Lower lobe of right lung (tissue), 2 donors: ENCODE measurements around the gene CRIP3. TPM values are rescaled to one million over a fixed set of nuclear protein-coding genes. Genes with fewer than 3 reads are reported as not detected.

ENCODE experiments used
- ATAC-seq, 2 donors: fragments of 200-7000 bp; cut with Tn5 transposase; one replicate each; pipeline ENCODE4 v1.9.1; 2020 to 2022; ENCODE audit warnings: mild to moderate bottlenecking in 2 of 2, moderate library complexity in 2 of 2
- DNase-seq: peaks from one replicate; pipeline ENCODE4 v3.0.0-alpha.2; 2020
- H3K27ac ChIP-seq: fragments of 200-600 bp; one replicate; pipeline ENCODE4 v1.8.0; 2022
- H3K27me3 ChIP-seq: fragments of 200-600 bp; one replicate; pipeline ENCODE4 v1.8.0; 2022; ENCODE audit warnings: low read depth
- H3K36me3 ChIP-seq: fragments of 200-600 bp; one replicate; pipeline ENCODE4 v1.8.0; 2022; ENCODE audit warnings: mild to moderate bottlenecking
- H3K4me1 ChIP-seq: fragments of 200-600 bp; one replicate; pipeline ENCODE4 v1.8.0; 2022
- H3K4me3 ChIP-seq: fragments of 200-600 bp; one replicate; pipeline ENCODE4 v1.8.0; 2022; ENCODE audit warnings: mild to moderate bottlenecking
- H3K9me3 ChIP-seq: fragments of 200-600 bp; one replicate; pipeline ENCODE4 v1.8.0; 2022
- intact Hi-C: fragments of 100-400 bp; cut with DNase I; formaldehyde crosslinking; loops from one replicate; pipeline ENCODE4 v1.11.0; 2022
- total RNA-seq: library from RNA; stranded (reverse); fragmentation: NEBNext Ultra II Directional; extraction: Animal tissue kit (Norgen Biotek cat#: 25700); gene quantifications from one replicate; pipeline ENCODE4 v1.2.1, GENCODE V29; 2021
- TF ChIP-seq, protein P1 (sequence below): fragments of 200-600 bp; IDR thresholded peaks from one replicate; pipeline ENCODE4 v1.8.0; 2022; ENCODE audit warnings: antibody characterized with exemption, mild to moderate bottlenecking
- donor health status: DM: no; HTN: yes; CAD: no; lungs with severe emphysema.

Gene CRIP3
- total RNA-seq, 1 donor from 2014 or later, result 0.95 TPM

DNA sequence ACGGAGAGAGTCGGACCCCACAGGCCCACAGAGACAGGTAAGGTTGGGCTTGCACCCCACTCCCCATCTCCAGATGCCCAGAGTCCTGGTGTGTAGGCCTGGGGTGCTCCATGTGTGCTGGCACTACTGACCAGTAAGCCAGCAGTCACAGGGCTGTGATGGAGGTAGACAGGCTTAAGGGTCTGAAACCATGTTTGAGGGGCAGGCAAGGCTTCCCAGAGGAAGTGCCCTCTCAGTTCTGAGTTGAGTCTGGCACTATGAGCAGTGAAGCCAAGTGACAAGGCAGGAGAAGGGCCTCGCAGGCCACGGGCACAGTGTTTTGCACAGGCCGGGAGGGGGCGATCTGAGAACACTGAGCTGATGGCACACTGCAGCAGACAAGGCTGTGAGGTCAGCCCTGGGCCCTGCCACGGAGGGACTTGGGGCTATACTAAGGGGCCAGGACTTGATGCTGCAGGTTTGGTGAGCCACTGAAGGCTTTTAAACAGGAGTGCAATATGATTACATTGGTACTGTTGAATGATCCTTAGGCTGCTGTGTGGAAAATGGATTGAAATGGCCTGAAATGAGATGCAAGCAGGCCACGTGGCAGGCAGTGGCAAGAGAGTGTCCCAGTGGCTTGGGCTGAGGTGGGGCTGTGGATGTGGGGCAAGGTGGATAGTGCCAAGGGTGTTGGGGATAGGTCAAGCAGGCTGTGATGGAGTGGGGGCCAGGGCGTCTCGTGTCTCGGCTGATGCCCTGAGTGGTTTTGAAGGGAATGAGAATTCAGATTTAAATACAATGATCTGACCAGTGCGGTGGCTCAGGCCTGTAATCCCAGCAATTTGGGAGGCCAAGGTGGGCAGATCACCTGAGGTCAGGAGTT is 45.1 kb downstream of the CRIP3 start:
- peak; percentile 82 for DNase-seq
- no peak overlapping the region for H3K27ac ChIP-seq
- H3K9me3 ChIP-seq, result no peaks in the 10 kb centered on the region
- H3K27me3 ChIP-seq, result peaks cover 4% of the 10 kb centered on the region
- no peaks in the 10 kb centered on the region for H3K36me3 ChIP-seq
- intact Hi-C loops, result no loop called here
- H3K4me1 ChIP-seq, result no peaks in the 10 kb centered on the region
- TF ChIP-seq, protein P1, sequence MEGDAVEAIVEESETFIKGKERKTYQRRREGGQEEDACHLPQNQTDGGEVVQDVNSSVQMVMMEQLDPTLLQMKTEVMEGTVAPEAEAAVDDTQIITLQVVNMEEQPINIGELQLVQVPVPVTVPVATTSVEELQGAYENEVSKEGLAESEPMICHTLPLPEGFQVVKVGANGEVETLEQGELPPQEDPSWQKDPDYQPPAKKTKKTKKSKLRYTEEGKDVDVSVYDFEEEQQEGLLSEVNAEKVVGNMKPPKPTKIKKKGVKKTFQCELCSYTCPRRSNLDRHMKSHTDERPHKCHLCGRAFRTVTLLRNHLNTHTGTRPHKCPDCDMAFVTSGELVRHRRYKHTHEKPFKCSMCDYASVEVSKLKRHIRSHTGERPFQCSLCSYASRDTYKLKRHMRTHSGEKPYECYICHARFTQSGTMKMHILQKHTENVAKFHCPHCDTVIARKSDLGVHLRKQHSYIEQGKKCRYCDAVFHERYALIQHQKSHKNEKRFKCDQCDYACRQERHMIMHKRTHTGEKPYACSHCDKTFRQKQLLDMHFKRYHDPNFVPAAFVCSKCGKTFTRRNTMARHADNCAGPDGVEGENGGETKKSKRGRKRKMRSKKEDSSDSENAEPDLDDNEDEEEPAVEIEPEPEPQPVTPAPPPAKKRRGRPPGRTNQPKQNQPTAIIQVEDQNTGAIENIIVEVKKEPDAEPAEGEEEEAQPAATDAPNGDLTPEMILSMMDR, result peak; percentile 76
- ATAC-seq, result peak; percentile 84 to 91
- no peak overlapping the region for H3K4me3 ChIP-seq

DNA sequence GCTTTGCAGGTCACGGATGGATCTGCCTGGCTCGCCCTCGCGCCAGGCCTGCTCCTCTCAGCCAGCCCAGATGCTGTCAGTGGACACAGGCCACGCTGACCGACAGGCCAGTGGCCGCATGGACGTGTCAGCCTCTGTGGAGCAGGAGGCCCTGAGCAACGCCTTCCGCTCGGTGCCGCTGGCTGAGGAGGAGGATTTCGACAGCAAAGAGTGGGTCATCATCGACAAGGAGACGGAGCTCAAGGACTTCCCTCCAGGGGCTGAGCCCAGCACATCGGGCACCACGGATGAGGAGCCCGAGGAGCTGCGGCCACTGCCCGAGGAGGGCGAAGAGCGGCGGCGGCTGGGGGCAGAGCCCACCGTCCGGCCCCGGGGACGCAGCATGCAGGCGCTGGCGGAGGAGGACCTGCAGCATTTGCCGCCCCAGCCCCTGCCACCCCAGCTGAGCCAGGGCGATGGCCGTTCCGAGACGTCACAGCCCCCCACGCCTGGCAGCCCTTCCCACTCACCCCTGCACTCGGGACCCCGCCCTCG is 45.8 kb downstream of the CRIP3 start:
- Histone ChIP-seq H3K27ac (no peak overlapping the region), H3K4me1 (no peaks in the 10 kb centered on the region), H3K9me3 (no peaks in the 10 kb centered on the region), H3K27me3 (no peaks in the 10 kb centered on the region), H3K36me3 (no peaks in the 10 kb centered on the region), H3K4me3 (no peak overlapping the region)
- intact Hi-C loops, result no loop called here
- ATAC-seq (no peak), DNase-seq (no peak)
- TF ChIP-seq, protein P1, result no peak

DNA sequence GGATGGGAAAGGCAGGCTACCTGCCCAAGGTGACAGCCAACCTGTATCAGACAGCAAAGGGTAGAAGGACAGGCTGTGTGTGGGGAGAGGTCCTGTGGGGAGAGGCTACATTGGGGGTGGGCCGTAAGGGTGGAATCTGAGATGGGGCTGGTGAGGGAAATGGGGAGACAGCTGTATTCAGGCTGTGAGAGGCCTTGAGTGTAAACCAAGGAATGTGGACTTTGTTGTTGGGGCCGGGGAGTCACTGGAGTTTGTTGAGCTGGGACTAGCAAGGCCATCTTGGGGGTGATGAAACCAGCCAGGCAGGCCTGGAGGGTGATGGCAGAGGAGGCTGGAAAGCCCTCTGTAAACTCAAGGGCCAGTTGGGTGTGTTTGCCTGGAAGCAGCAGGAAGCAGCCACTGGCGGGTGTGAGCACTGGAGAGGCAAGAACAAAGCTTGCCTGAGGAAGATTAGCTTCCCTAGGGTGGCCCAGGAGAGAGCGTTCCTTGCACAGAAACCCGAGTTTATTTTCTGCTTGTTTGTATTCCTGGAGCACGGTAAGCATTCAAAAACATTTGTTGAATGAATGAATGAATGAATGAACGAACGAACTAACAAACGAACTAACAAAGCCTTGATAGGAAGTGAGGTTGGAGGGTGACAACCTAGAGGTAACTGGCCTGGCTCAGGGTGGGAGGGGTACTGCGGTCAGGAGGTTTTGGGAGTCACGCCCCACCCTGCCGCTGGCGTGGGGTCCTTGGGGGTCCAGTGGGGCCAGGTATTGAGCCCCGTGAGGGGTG is 46.4 kb downstream of the CRIP3 start:
- Histone ChIP-seq H3K27ac (no peak overlapping the region), H3K4me3 (no peak overlapping the region), H3K9me3 (no peaks in the 10 kb centered on the region), H3K4me1 (no peaks in the 10 kb centered on the region), H3K36me3 (no peaks in the 10 kb centered on the region), H3K27me3 (no peaks in the 10 kb centered on the region)
- TF ChIP-seq, protein P1, result no peak
- intact Hi-C loops, result no loop called here
- no peak for DNase-seq
- ATAC-seq, result no peak

DNA sequence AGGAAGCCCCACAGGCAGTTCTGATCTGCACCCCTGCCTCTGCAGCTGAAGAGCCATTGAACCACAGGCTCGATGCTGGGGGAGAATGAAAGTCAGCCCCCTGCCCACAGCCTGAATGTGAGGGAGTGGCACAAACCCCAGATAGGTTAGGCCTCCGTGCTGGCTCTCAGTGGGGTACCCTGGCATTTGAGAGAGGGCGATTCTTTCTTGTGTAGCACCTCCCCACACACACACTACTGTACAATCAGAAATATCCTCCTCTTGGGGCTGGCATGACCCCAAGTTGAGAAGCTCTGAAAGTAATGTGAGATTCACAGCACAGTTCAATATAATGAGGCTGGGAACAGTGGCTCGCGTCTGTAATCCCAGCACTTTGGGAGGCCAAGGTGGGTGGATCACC is 47.4 kb downstream of the CRIP3 start:
- DNase-seq, result peak; percentile 2
- intact Hi-C loops, result no loop called here
- no peaks in the 10 kb centered on the region for H3K36me3 ChIP-seq
- no peak overlapping the region for H3K4me3 ChIP-seq
- H3K27me3 ChIP-seq, result no peaks in the 10 kb centered on the region
- ATAC-seq, result no peak
- no peak overlapping the region for H3K27ac ChIP-seq
- no peaks in the 10 kb centered on the region for H3K4me1 ChIP-seq
- no peaks in the 10 kb centered on the region for H3K9me3 ChIP-seq
- TF ChIP-seq, protein P1, result no peak

DNA sequence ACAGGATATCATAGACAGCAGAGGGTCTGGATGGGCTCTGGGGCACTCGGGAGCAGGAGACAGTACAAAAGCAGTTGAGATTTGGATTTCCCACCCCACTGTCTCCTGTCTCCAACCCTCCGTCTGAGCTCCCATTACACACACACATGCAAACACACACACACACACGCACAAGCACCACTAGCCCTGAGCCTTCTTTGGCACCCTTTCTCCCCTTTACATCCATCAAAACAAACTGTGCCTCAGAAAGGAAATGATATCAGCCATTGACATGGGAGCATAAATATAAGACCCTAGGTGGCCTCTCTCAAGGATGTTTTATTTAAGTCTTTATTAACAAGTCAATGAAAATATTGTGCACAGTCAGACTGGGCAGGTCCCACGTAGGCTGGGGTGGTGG is 47.8 kb downstream of the CRIP3 start:
- TF ChIP-seq, protein P1, result no peak
- H3K4me3 ChIP-seq, result no peak overlapping the region
- no peaks in the 10 kb centered on the region for H3K4me1 ChIP-seq
- ATAC-seq (no peak), DNase-seq (no peak)
- intact Hi-C loops, result no loop called here
- no peaks in the 10 kb centered on the region for H3K36me3 ChIP-seq
- H3K9me3 ChIP-seq, result no peaks in the 10 kb centered on the region
- no peak overlapping the region for H3K27ac ChIP-seq
- no peaks in the 10 kb centered on the region for H3K27me3 ChIP-seq
